HFF-Myc (cell line): Measurements from ENCODE around the gene SH3D19.

ENCODE experiments used
- DNase-seq: peaks from one replicate; pipeline ENCODE4 v3.0.0-alpha.2; 2011; ENCODE audit warnings: low read depth; ENCODE audit errors: extremely low read depth
- H3K4me3 ChIP-seq: replicated peaks from 2 replicates; pipeline ENCODE4 v1.5.1; 2011; ENCODE audit warnings: low read depth, mild to moderate bottlenecking, control low read depth, low read length
- TF ChIP-seq, protein P1 (sequence below): IDR thresholded peaks from 2 replicates; pipeline ENCODE4 v1.5.1; 2012; ENCODE audit warnings: mild to moderate bottlenecking, low read depth, low read length, control low read depth; ENCODE audit errors: missing control alignments

SH3D19 gene

DNA sequence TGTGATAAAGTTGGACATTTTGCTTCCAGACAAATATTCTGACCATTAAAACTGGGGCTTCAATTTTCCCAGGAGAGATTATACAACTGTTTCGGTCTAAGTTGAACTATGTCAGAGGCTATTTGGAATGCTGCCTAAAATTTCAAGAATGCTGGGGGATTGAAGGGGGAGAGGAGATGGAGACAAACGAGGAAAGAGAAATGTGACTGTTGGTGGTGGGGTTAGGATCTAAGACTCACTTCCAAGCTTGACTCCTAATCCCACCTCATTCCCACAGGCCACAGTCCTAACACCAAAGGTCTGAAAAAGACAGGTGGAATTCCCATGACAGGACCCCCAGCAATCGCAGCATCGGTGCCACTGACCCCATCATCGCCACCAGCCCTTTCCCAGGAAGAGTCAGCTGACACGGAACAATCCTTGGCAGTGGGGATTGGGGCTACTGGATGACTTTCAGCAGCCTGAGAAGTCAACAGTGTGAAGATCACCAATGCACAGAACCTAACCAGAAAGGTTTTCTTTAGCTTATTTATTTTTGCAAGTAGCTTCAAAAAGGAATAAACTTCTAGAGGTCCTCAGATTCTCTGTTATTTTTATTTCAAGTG is 122.5 kb downstream of the SH3D19 start:
- TF ChIP-seq, protein P1, sequence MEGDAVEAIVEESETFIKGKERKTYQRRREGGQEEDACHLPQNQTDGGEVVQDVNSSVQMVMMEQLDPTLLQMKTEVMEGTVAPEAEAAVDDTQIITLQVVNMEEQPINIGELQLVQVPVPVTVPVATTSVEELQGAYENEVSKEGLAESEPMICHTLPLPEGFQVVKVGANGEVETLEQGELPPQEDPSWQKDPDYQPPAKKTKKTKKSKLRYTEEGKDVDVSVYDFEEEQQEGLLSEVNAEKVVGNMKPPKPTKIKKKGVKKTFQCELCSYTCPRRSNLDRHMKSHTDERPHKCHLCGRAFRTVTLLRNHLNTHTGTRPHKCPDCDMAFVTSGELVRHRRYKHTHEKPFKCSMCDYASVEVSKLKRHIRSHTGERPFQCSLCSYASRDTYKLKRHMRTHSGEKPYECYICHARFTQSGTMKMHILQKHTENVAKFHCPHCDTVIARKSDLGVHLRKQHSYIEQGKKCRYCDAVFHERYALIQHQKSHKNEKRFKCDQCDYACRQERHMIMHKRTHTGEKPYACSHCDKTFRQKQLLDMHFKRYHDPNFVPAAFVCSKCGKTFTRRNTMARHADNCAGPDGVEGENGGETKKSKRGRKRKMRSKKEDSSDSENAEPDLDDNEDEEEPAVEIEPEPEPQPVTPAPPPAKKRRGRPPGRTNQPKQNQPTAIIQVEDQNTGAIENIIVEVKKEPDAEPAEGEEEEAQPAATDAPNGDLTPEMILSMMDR: no peak
- no peak for DNase-seq
- H3K4me3 ChIP-seq: no peak overlapping the region

DNA sequence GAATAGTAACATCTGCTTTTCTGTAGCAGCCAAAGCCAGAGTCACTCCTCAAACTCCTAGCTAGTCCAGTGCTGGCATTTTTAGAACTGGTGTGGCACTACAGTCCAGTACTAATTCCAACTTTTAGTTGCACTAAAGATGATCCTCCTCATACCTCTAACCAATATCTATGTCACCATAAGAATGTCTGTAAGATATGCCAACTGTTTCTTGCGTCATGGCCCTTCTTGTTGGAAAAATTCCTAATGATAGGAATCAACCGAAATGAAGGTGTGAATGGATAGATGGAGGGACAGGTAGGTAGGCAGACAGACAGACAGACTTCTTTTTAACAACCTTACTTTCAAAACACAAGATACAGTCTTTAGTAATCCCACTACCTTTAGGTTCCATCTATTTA is 123.0 kb downstream of the SH3D19 start:
- DNase-seq: no peak
- TF ChIP-seq, protein P1: no peak
- no peak overlapping the region for H3K4me3 ChIP-seq

DNA sequence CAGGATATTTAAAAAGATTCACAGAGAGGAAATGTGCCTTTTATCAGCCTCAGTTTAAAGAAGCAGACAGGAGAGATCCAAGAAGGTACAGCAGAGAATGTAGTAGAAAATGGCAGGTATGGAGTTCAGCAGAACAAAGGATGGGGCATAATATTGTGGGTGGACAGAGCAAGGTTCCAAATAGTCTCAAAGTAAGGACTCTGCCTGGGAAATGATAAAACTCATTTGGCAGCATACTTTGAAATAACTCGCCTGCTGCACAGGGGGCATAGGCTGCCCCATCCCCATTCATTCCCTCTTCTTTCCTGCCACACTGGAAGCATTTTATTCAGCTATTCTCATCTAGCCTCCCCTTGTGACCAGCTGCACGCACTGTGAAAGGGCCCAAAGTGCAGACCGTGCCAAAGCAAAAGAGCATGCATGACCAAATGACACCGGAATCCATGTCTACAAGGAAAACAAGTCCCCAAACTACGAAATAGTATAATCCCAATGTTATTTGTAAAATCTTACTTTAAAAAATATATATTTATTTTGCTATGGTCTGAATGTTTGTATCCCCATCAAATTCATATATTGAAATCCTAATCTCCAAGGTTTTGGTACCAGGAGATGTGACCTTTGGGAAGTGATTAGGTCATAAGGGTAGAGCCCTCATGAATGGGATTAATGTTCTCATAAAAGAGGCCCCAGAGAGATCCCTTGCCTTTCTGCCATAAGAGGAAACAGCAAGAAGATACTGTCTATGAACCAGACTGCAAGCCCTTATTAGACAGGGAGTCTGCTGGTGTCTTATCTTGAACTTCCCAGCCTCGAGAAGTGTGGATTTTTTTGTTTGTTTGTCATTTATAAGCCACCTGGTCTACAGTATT is 125.8 kb downstream of the SH3D19 start:
- TF ChIP-seq, protein P1: no peak
- no peak for DNase-seq
- H3K4me3 ChIP-seq: no peak overlapping the region

DNA sequence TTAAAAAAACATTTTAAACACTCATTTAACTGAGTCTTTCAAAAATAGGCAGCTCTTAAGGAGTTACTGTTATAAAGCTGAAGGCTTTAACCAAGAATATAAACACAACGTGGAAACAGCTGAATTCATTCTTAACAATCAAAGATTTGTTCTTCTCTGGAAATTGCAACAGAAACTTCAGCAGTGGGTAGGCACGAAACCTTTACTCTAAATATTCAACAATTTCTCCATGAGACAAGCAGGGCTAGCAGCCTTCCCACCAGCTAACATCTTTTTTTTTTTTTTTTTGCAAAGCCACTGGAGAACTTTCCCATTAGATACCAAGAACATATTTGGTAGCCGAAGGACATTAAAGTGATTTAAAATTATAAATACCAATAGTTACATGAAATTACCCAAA is 126.7 kb downstream of the SH3D19 start:
- H3K4me3 ChIP-seq: no peak overlapping the region
- TF ChIP-seq, protein P1: no peak
- DNase-seq: no peak

DNA sequence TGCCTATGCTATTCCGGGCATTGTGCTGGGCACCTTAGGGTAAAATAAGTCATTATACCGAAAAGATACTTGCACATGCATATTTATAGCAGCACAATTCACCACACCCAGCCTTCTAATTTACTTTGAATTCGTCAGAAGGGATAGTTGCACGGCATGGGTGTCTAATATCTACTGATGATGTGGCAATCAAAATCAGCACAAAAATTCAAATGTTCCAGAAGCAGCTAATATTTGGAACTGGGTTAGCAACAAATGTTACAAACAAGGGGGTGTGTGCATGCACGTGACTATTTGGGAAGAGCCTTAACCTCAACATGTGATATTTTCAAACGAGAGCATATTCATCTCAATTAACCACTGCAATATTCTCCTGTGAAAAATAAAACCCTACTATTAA is 128.2 kb downstream of the SH3D19 start:
- DNase-seq: no peak
- H3K4me3 ChIP-seq: no peak overlapping the region
- TF ChIP-seq, protein P1: no peak

DNA sequence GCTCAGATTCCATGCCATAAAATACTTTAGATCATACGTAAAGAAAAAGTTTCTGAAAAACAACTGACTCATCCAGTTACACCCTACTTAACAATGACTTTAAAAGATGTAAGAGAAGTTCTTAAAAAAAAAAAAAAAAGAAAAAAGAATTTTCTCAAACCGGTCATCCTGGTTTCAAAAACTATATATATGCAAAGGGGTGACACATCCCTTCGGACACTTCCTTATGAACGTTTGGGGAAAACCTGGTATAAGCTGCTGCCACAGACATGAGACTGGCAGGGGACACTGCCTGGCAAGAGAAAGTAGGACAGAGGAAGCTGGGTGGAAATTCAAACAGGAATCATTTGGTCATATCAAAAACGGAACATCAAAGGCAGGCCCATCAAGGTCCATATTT is 129.6 kb downstream of the SH3D19 start:
- H3K4me3 ChIP-seq: no peak overlapping the region
- TF ChIP-seq, protein P1: no peak
- no peak for DNase-seq
